Endothelial cell of umbilical vein (primary cell): ENCODE data around the gene CHAC1.

ENCODE experiments used
- CTCF ChIP-seq, 2 donors: IDR thresholded peaks; 1 replicate in 1 of 2; 2 replicates in 1 of 2; pipeline ENCODE4 v1.5.1; 2011; ENCODE audit warnings: low read length in 2 of 2, mild to moderate bottlenecking in 2 of 2, moderate library complexity in 2 of 2, control low read depth in 1 of 2, inconsistent platforms in 1 of 2, low read depth in 1 of 2; ENCODE audit not compliant: insufficient read depth in 1 of 2; ENCODE audit errors: extremely low read depth in 1 of 2
- POLR2A ChIP-seq: IDR thresholded peaks from 2 replicates; pipeline ENCODE4 v1.6.1; 2012; ENCODE audit warnings: low read depth, mild to moderate bottlenecking, control low read depth, low read length

DNA sequence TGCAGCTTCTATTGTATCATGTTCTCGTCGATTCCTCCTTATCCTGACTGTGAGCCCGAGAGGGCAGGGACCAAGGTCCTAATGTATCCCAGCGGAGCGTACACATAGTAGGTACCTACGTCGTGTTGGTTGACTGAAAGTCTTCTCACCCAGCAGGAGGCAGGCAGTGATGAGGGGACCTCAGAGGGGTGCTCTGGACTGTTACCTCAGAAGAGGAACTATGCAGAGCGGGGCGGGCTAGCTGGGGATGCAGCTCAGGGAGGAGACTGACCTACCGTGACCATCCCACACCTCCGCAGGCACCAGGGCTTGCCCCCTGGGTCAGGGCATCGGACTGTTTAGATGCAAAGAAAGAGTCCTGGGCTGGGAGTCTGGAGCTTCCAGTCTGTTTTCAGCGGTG lies 11.4 kb downstream of the CHAC1 start:
- TF ChIP-seq CTCF (IDR thresholded peaks at IDR 0.05; ENCODE audit: extremely low read depth in 1 of 2, insufficient read depth in 1 of 2, low read depth in 1 of 2, low read length in 2 of 2), result no peak
- no peak for TF ChIP-seq POLR2A
